OCI-LY1 (cell line): Measurements from ENCODE around the gene TSPAN3.

ENCODE experiments used
- EZH2 ChIP-seq: fragments of 200-600 bp; sonication (generic), shearing (Covaris generic); IDR thresholded peaks from 2 replicates; pipeline ENCODE4 v1.8.0; 2017; ENCODE audit warnings: borderline replicate concordance, mixed run types, mild to moderate bottlenecking, antibody characterized with exemption, low read length, moderate library complexity, mixed read lengths
- TF ChIP-seq, protein P1 (sequence below): fragments of 200-600 bp; sonication (generic), shearing (Covaris generic); IDR thresholded peaks from 2 replicates; pipeline ENCODE4 v1.5.1; 2017; ENCODE audit warnings: mild to moderate bottlenecking, antibody characterized with exemption, low read length, moderate library complexity, mixed read lengths

DNA sequence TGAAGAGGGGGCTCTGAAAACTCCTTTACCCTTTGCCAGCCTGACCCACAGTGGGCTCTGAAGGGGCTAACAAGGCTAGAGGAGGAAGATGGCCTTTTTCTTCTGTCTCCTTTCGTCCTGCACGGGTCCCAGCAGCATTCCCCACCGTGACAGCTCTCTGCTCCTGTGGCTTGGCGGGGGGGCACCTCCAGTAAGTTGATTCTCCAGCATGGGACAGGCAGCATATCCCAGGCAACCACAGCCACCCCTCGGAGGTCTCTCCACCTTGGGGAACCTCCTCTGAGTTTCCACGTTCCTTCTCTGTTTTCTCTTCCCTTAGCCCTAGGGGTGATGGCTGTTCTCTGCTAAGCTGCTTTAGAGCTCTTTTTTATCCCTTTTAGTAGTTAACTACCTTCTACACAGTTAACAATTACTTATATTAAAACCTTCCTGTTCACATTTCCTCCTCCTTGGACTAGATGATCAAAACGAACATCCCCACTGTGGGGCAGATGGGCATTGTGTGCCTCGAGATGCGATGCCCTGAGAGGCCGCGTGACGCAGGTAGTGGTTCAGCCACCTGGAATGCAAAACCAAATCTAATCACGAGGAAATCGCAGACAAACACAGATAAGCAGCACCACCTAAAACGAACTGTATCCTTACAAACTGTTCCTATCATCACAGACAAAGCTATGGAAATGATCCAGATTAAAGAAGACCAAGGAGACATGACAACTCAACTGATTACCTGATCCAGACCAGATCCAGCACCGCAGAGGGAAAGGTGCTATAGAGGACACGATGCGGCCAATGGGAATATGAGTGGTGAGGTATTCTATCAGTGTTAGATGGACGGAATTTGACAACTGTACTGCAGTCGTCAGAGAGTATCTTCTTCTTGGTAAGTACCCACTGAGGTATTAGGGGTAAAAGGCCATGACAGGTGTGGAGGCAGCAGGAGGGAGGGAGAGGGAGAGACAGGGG is 27.7 kb downstream of the TSPAN3 start:
- TF ChIP-seq, protein P1, sequence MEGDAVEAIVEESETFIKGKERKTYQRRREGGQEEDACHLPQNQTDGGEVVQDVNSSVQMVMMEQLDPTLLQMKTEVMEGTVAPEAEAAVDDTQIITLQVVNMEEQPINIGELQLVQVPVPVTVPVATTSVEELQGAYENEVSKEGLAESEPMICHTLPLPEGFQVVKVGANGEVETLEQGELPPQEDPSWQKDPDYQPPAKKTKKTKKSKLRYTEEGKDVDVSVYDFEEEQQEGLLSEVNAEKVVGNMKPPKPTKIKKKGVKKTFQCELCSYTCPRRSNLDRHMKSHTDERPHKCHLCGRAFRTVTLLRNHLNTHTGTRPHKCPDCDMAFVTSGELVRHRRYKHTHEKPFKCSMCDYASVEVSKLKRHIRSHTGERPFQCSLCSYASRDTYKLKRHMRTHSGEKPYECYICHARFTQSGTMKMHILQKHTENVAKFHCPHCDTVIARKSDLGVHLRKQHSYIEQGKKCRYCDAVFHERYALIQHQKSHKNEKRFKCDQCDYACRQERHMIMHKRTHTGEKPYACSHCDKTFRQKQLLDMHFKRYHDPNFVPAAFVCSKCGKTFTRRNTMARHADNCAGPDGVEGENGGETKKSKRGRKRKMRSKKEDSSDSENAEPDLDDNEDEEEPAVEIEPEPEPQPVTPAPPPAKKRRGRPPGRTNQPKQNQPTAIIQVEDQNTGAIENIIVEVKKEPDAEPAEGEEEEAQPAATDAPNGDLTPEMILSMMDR = no peak
- no peak for TF ChIP-seq EZH2
